Lung microvascular endothelial cell (primary cell): ENCODE data around the gene WEE1. TPM values are rescaled to one million over a fixed set of nuclear protein-coding genes. Genes with fewer than 3 reads are reported as not detected.
"Not testable (repeated sequence)": the region's sequence is repeated elsewhere in the genome, so short reads cannot be mapped to it uniquely, and the experiment has no call there.

Experiments
- DNase-seq, 2 donors: peaks; one replicate each; pipeline versions ENCODE4 v3.0.0 to v3.0.0-alpha.2; 2010; ENCODE audit warnings: low read depth in 2 of 2
- total RNA-seq: library from RNA; depleted of rRNA; stranded (reverse); fragments of >200 nt; gene quantifications from 2 replicates; pipeline ENCODE4 v1.2.1, GENCODE V29; 2014

The WEE1 gene
- total RNA-seq, result 12.9 and 20.6 TPM in 2 replicates

- peak; percentile 99 for DNase-seq
Observed at GRCh38 chr11:9573052-9573774, at the start of gene WEE1. WEE1 (plus strand) TSS chr11:9573670; CDS start chr11:9573934, 264 bp downstream.

GRCh38 chr11:9524001-9524400 lies 49.5 kb upstream of the WEE1 start:
- no peak for DNase-seq

DNA sequence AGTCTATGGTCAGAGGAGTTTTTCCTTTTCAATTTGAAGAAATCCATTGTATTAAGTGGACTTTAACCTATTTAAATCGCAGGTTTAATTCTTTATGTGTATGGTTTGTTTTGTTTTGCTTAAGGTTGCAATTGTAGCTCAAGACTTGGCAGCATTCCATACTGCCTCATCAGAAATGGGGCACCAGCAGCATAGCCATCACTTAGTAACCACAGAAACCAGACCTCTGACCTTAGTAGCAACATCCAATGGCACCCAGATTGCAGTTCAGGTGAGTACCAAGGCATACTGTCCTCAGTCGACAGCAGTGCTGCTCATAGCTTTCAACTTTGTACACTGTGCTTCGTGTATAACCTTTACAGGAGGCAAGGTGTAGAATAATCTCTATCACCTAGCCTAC lies 48.4 kb upstream of the WEE1 start:
- peak in 1 of 2 donors; percentile 37 for DNase-seq

DNA sequence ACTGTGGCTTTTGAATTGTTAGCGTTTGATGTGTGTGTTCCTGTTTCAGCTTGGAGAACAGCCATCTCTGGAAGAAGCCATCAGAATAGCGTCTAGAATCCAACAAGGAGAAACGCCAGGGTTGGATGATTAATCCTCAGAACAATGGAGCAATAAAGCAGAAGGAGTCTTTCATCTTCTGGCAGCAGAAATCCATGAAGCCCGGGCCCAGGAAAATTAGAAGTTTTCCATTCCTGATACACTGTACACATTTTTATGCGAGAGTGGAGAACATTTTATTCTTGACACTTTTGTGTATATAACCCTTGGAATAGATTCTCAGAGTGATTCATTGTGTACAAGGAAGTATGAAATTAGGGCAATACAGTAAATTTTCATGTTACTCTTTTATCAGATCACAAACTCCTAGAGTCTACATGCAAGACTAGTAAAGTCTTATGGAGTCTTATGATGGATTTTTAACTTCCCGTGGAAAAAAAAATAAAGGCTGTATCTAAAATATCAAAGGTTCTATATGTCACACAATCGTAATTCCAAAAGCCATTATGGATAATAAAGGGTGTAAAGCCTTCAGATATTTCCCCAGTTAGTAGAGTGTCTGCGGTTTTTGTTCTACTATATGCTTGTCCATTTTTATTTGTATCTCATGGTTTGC lies 45.9 kb upstream of the WEE1 start:
- peak in 1 of 2 donors; percentile 91 for DNase-seq

DNA sequence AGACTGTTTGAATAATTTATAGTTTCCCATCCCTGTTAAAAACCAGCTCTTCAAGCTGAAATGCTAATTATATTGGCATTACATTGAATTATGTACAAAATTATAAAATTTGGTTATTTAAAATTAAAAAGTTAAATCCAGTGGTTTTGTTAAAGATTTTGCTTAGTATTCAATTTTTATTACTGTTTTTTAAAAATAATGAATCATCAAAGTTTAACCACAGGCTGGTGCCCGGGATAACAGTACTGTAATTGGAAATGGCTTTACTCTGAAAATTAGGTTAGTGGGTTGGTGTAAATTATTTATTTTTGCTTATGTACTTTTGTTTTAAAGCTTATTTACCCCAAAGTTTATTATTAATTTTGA lies 45.4 kb upstream of the WEE1 start:
- no peak for DNase-seq

GRCh38 chr11:9528573-9529333 lies 44.7 kb upstream of the WEE1 start:
- no peak for DNase-seq

GRCh38 chr11:9529334-9529650 lies 44.2 kb upstream of the WEE1 start:
- DNase-seq, result peak in 1 of 2 donors; percentile 13

DNA sequence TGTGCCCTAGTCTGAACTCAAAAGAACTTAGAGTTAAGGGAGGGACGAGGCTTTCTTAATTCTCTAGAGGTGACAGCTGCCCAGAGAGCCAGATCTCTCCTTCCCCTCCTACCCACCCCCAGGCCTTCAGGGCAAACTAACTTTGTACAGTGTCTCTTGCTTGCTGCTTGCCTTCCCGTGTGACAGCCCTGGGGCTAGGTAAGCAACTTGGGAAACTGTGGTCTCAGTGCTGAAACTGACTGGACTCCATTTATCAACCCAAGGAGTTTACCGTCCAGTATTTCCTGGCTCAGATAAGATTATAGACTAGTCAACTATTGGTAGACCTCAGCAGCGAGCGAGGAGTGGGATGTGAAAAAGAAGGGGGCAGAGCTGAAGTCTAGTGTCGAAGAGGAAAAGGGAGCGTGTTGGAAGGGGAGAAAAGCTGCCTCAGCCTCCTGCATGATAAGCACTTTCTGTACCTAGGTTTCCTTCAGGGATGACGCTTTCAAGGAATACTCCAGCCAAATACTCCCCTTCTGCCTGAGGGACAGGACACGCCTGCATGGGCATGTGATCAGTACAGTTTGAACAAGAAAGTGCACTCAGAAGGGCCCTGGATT lies 43.3 kb upstream of the WEE1 start:
- DNase-seq, result no peak

DNA sequence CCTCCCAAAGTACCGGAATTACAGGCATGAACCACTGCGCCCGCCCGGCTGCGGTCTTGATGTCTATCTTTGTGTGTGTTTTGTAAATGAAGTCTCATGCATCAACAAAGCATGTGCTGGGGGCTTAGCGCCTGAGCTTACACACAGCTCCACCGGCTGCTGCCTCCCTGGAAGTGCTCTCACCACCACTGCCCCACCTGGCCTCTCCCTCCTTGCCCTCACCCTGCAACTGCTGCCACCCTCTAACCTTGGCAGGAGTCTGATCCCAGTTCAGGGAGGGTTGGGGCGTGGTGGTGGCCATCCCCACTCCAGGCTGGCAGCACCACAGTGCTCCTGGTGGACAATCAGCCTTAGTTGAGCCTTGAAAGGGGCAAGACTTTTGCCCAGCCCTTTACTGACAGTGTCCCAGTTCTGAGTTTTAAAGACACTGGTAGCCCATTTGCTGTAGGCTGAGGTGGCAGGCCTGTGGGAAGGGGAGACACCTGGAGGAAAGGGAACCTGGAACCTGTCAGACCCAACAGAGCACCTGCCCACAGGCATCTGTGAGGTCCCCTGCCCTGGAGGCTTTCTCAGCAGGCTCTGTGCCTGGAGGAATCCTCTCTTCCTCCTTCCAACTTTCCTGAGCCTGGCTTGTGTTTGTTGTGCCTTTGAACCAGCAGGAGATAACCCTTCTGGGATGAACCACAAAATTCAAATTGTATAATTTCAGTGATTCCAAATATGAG lies 42.4 kb upstream of the WEE1 start:
- DNase-seq, result no peak

- DNase-seq, result no peak
Observed at GRCh38 chr11:9533058-9533457, 40.4 kb upstream of the WEE1 start.

DNA sequence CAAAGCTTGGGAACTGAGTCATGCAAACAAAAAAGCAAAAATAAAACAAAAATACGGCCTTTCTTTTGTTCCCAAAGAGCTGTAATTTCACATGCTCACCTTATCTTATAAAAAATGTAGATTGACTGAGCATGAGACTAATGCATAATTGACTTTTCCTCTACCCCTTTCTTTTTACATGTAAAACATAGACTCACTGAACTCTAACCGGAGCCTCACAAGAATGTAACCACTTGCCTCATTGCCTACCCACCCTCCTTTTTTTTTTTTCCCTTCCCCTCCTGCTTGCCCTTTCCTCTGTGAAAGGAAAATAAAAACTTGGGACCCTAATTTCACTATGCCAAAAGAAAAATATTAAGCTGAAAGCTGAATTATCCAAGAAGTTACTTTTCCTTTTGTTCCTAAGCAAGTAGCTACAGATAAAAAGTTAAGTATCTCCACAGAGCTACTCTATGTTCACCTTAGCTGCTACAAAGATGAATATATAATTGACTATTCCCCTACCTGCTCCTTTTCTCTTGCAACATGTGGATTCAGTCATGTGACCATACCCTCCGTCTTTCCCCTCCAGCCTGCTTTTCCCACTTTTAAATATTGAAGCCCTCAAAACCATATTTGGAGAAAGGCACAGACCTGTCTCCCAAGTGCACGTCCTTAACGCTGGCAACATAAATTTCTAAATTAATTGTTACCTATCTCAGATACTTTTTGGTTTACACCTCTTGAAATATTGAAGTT lies 39.6 kb upstream of the WEE1 start:
- DNase-seq, result no peak

DNA sequence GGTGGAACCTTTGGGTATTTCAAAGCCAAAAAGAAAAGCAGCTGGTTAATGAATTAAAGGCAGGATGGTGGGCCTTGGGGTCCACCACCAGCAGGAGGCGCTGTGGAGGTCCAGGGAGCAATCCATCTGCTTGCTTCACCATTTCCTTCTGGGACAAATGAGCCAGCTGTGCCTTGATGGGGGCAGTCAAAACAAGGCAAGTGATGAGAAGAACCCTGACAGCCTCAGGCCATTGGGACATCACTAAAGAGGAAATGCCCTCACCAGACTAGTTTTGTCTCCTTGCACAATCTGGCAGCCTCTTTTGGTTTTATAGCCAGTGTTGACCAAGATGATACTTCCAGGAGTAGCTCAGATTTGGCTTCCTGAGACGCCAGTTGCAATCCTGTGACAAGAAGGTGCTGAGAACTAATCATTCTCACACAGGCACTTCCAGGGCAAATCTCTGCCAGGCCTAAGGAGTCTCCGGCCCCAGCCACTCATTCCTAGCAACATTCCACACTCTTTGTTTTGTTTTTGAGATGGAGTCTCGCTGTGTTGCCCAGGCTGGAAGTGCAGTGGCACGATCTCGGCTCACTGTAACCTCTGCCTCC lies 38.2 kb upstream of the WEE1 start:
- peak; percentile 74 to 77 for DNase-seq

DNA sequence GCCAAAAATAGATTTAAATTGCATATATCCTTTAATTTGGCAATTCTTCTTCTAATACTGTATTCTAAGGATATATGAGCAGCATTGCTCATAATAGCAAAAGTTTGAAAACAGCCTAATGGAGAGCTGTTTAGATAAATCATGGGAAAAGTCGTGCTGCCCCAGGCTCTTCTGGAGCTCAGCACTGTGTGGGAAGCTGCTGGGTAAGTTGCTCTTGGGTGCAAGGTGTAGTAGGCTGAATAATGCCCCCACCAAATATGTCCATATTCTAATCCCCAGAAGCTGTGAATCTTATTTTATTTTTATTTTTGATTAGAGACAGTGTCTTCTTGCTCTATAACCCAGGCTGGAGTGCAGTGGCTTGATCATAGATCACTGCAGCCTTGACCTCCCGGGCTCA lies 34.9 kb upstream of the WEE1 start:
- no peak for DNase-seq

GRCh38 chr11:9549216-9549615 lies 24.3 kb upstream of the WEE1 start:
- not testable (repeated sequence) for DNase-seq

- no peak for DNase-seq
Observed at GRCh38 chr11:9550191-9550628, 23.3 kb upstream of the WEE1 start.

GRCh38 chr11:9561279-9561982 lies 12.0 kb upstream of the WEE1 start:
- no peak for DNase-seq

DNA sequence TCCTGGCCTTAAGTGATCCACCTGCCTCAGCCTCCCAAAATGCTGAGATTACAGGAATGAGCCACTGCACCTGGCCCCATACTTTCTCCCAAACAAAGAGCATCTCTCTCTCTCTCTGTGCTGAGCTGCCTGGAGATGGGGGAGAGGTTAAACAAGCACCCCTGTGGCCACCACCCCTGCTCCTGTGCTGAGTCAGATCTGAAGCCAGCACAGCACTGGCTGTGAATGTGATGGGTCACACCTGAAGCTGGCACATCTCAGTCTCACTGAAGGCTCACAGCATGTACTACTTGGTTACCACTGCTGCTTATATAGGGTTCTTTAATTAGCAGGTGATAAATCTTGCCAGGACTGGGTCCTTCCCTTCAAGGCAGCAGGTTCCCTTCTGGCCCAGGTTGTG lies 10.8 kb upstream of the WEE1 start:
- DNase-seq, result no peak

- no peak for DNase-seq
Observed at GRCh38 chr11:9563196-9563730, 10.2 kb upstream of the WEE1 start.

DNA sequence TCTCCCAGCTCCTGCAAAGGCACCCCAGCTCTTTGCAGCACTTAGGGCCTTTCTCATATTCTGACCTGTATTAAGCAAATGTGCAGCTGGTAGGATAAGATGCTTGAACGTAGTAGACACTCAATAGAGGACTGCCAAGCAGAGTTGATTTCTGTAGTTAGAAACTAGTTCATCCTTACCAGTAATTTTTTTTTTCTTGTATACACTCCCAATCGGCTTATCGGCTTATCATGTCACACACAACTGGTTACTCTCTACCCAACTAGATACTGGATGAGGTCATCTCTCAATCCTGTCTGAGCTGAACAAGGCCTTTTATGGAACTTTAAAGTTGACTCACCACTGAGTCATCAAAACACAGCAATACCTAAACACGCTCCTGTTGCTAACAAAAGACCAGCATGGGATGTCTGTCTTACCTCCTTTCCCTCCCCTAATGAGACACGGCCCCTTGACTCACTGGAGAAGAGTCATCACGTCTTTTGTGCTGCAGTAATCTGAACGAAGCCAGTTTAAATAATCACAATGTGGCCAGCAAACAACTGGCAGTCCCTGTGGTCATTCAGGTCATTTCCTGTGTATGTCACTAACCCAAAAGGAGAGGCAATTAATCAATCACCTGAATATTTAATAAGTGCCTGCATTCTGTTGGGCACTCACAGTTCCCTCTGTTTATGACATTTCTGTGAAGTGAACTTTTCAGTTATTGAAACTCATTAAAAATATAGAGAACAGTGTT lies 7.5 kb upstream of the WEE1 start:
- peak; percentile 95 to 100 for DNase-seq
